ENCODE results near the gene PTPRN2. TPM values are rescaled to one million over a fixed set of nuclear protein-coding genes. Genes with fewer than 3 reads are reported as not detected.

PTPRN2 gene
- total RNA-seq, 2 donors from 2014 or later = 26.1 to 55.5 TPM

- Histone ChIP-seq H3K9me3 (no peaks in the 10 kb centered on the region), H3K27me3 (replicated peaks; ENCODE audit: insufficient read depth) (no peaks in the 10 kb centered on the region), H3K27ac (no peak overlapping the region), H3K36me3 (no peaks in the 10 kb centered on the region), H3K4me1 (replicated peaks) (no peaks in the 10 kb centered on the region), H3K4me3 (no peak overlapping the region)
- intact Hi-C loops (cut with DNase I) = no loop called here
- no peak for DNase-seq (ENCODE audit: low spot score)
- WGBS = 87% methylated on average over 17 of the region's 17 CpGs
- TF ChIP-seq POLR2AphosphoS5 (IDR thresholded peaks at IDR 0.05) (no peak), CTCF (IDR thresholded peaks at IDR 0.05) (no peak)
These were observed 531.7 kb downstream of the PTPRN2 start for GRCh38 chr7:158055726-158056510.

GRCh38 chr7:158054611-158055010 is 533.0 kb downstream of the PTPRN2 start:
- H3K9me3 ChIP-seq = no peaks in the 10 kb centered on the region
- intact Hi-C loops (cut with DNase I) = no loop called here
- H3K27ac ChIP-seq = no peak overlapping the region
- H3K4me3 ChIP-seq = no peak overlapping the region
- H3K36me3 ChIP-seq = no peaks in the 10 kb centered on the region
- TF ChIP-seq POLR2A (IDR thresholded peaks at IDR 0.05) (no peak), POLR2AphosphoS5 (IDR thresholded peaks at IDR 0.05) (no peak), CTCF (IDR thresholded peaks at IDR 0.05) (no peak)
- DNase-seq (ENCODE audit: low spot score) = no peak
- no peaks in the 10 kb centered on the region for H3K27me3 ChIP-seq (replicated peaks; ENCODE audit: insufficient read depth)
- no peaks in the 10 kb centered on the region for H3K4me1 ChIP-seq (replicated peaks)
- WGBS = 93% methylated on average over 11 of the region's 11 CpGs

GRCh38 chr7:158054081-158054480 is 533.5 kb downstream of the PTPRN2 start:
- Histone ChIP-seq H3K4me3 (no peak overlapping the region), H3K4me1 (replicated peaks) (no peaks in the 10 kb centered on the region), H3K27me3 (replicated peaks; ENCODE audit: insufficient read depth) (no peaks in the 10 kb centered on the region), H3K27ac (no peak overlapping the region), H3K9me3 (no peaks in the 10 kb centered on the region), H3K36me3 (no peaks in the 10 kb centered on the region)
- DNase-seq (ENCODE audit: low spot score) = no peak
- WGBS = 93% methylated on average over 8 of the region's 8 CpGs
- TF ChIP-seq POLR2A (IDR thresholded peaks at IDR 0.05) = no peak
- no peak for TF ChIP-seq CTCF (IDR thresholded peaks at IDR 0.05)
- TF ChIP-seq POLR2AphosphoS5 (IDR thresholded peaks at IDR 0.05) = no peak
- intact Hi-C loops (cut with DNase I) = no loop called here

GRCh38 chr7:158053183-158053915 is 534.3 kb downstream of the PTPRN2 start:
- intact Hi-C loops (cut with DNase I) = no loop called here
- WGBS = 69% methylated on average over 14 of the region's 14 CpGs
- H3K36me3 ChIP-seq = no peaks in the 10 kb centered on the region
- no peaks in the 10 kb centered on the region for H3K9me3 ChIP-seq
- H3K27me3 ChIP-seq (replicated peaks; ENCODE audit: insufficient read depth) = no peaks in the 10 kb centered on the region
- H3K4me3 ChIP-seq = no peak overlapping the region
- no peak overlapping the region for H3K27ac ChIP-seq
- no peaks in the 10 kb centered on the region for H3K4me1 ChIP-seq (replicated peaks)
- no peak for DNase-seq (ENCODE audit: low spot score)
- TF ChIP-seq POLR2AphosphoS5 (IDR thresholded peaks at IDR 0.05) (no peak), CTCF (IDR thresholded peaks at IDR 0.05) (no peak), POLR2A (IDR thresholded peaks at IDR 0.05) (no peak)
